ENCODE measurements around the gene RNF208.

DNA sequence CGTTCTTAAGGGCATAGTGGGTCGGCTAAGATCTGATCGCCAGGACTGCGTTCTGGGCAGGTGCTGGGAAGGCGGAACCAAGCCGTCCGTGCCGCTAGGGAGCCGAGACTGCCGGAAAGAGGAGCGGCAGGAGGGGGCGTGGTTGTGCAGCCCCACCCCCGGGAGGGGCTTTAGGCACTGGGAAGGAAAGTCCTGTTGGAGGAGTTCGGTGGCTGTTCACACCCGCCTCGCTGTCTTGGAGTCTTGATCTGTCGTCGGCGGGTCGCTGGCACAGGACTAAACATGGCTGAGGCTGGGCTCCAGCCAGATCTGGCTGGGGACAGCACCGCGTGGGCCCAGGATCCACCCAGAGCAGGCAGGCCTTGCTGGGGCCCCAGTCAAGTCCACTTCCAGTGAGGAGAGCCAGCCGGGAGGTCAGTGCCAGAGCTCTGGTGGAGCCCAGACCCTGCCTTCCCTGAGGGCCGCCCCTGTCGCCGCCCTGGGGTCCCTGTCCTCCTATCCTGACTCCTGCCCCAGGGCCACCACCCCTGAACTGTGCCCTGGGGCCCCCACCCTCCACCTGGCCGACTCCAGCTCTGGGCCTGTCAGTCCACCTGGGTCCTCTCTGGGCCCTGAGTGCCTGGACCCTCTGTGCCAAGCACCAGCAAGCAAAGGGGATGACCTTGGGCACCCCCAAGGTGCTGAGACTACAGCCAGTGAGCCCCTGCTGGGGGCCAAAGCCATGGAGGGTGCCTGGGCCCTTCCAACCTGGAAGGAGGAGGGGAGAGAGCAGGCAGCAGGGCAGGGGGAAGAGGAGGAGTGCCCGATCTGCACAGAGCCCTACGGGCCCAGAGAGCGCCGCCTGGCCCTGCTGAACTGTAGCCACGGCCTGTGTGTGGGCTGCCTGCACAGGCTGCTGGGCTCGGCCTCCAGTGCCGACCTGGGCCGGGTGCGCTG is 4.5 kb downstream of the RNF208 start:
- TF ChIP-seq CTCF (IDR thresholded peaks at IDR 0.05; ENCODE audit: low read length) = no peak
- TF ChIP-seq EZH2 (IDR thresholded peaks at IDR 0.05; ENCODE audit: borderline replicate concordance, low read length) = no peak
